GM18951 (cell line): ENCODE results near the gene RAB28.

Source experiments
- POLR2A ChIP-seq: IDR thresholded peaks from 4 replicates; pipeline ENCODE4 v1.6.1; 2011; ENCODE audit warnings: mild to moderate bottlenecking; ENCODE audit not compliant: insufficient read length, insufficient read depth; ENCODE audit errors: extremely low read depth
- in situ Hi-C: fragments of 300-500 bp; cut with MboI; formaldehyde crosslinking; loops from one replicate; pipeline ENCODE4 v1.12.0; 2022; ENCODE audit warnings: low sequenced_read_pairs, mixed read lengths, inconsistent platforms; ENCODE audit not compliant: unreplicated experiment

RAB28 gene

GRCh38 chr4:13493793-13494192 is 9.7 kb upstream of the RAB28 start:
- in situ Hi-C loops: no loop called here
- no peak for TF ChIP-seq POLR2A

GRCh38 chr4:13492747-13493146 is 8.6 kb upstream of the RAB28 start:
- in situ Hi-C loops: no loop called here

DNA sequence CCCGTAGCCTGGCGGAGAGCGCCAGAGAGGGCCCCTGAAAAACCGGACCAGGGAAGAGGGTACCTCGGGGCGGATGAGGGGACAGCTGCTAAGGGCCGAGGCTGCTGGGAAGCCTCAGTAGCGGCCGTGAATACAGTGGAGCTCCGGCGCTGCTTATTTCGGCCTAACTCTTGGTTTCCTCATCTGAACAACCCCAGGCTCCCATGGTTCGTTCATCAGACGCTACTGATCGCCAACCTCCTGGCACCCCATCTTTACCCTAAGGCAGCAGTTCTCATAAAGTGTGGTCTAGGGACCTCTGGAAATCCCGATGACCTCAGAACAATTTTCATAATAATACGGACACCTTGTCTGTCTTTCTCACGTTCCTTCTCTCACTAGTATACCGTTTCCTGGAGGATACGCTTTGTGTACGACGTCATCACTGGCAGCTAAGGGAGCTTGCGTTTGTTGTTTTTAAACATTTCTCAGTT is 645 bp upstream of the RAB28 start:
- in situ Hi-C loops: no loop called here
- no peak for TF ChIP-seq POLR2A

More at GRCh38 chr4:13492747-13493146, 8.6 kb upstream of the RAB28 start:
- no peak for TF ChIP-seq POLR2A

DNA sequence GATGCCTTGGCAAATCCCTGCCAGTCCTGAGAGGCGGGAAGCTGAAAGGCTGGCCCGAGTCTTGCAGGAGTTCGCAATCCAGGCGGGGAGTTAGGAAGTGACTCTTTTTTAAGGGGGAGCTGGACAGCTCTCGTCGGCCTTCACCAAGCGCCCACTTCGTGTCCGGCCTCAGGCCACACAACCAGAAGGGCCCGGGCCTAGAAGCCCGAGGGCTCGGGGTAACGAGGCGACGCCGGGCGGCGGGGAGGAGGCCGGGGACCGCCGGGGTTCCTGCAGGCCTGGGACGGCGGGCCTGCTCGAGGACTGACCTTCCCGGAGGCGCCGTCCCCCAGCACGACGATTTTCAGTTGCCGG is 395 bp downstream of the RAB28 start:
- no peak for TF ChIP-seq POLR2A
- in situ Hi-C loops: no loop called here

DNA sequence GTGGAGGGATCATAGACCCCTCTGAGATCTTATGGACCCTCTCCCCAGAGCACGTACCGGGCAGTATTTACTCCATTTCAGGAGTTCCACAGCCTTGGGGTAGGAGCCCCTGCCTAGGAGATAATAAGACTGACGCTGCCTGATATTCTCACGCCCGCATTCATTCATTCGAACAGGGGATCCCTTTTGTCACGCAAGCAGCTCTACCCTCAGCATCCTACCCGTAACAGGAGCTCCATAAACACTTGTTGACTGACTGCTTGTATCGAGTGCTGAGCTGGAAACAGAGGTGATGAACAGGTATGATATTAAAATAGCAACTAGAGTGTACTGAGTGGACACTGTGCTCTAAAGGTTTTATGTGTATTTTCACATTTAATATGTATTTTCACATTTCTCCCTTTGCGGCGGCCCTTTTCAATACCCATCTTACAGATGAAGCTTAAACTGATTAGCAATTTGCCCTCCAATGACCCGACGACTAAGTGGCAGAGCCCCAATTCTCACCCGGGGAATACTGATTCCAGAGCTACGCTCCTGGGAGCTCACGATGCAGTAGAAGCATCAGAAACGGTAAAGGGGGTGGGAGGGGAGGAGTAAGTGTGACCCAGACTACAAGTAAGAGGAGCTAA is 888 bp downstream of the RAB28 start:
- no peak for TF ChIP-seq POLR2A
- in situ Hi-C loops: no loop called here

DNA sequence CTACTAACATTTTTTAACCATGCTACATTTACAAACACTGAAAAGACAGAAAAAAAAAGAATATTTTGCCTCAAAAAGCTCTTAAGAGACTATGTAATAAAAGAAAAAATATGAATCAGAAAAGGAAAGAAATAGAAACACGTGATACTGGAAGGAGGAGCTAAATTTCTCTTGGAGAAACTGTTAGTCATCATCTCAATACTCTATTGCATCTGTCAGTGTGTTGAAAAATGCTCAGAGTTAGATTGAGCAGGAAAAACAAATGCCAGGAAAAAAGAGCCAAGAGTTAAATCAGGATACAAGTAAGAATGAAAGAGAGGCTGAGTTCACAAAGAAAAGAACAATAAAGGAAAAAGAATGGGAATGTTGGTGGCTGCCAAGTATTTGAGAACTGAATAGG is 2.6 kb downstream of the RAB28 start:
- no peak for TF ChIP-seq POLR2A
- in situ Hi-C loops: no loop called here

DNA sequence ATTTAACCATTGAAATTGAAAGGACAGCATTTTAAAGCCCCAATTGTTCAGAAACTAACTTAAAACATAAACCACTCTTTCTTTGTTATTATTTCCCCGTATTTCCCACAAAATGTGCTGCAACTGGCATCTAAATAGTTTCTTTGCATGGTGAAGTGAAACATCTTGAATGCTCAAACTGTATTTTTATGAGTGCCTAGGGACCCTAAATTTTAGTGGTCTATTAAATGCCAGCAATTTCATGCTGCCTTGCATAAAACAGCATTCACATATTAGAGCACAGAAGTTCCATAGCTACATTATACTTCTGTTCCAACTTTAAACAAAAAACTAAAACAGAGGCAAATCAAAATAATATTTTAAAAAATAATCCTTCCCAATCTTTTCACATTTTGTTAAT is 5.4 kb downstream of the RAB28 start:
- in situ Hi-C loops: no loop called here
- TF ChIP-seq POLR2A: no peak

GRCh38 chr4:13478131-13478530 is 6.0 kb downstream of the RAB28 start:
- in situ Hi-C loops: no loop called here

GRCh38 chr4:13476915-13477314 is 7.2 kb downstream of the RAB28 start:
- in situ Hi-C loops: no loop called here
- no peak for TF ChIP-seq POLR2A

More at GRCh38 chr4:13478131-13478530, 6.0 kb downstream of the RAB28 start:
- TF ChIP-seq POLR2A: no peak

DNA sequence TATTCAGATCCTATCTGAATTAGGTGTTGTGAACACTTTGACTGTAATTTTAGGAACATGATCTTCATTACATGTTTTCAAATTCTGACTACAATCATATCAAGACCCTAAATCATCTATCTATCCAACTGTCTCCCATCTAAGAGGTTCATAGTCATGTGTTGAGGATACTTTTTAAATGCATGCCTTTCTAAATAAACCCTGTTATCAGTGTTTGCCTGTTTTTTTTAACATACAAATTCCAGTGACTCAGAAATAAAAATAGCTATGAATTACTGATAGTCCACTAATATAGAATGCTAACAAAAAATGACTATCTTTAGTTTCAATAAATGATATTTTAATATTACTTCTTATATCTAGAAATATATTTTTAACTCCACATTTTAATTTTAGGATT is 8.0 kb downstream of the RAB28 start:
- in situ Hi-C loops: no loop called here
- no peak for TF ChIP-seq POLR2A

- in situ Hi-C loops: no loop called here
- TF ChIP-seq POLR2A: no peak
Measured at GRCh38 chr4:13471400-13471799, 12.7 kb downstream of the RAB28 start.

GRCh38 chr4:13470379-13470778 is 13.8 kb downstream of the RAB28 start:
- in situ Hi-C loops: no loop called here
- TF ChIP-seq POLR2A: no peak

DNA sequence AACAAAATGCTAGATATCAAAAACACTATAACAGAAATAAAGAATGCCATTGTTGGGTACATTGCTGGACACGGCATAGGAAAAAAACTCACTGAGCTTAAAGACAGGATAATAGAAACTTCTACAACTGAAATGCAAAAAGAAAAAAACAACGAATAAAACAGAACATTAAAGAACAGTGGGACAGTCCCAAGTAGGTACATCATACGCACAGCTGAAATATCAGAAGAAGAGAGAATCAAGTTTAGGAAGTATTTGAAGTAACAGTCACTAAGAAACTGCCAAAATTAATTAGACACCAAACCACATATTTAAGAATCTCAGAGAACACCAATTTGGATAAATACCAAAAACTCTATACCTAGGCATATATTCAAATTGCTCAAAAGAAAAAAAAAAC is 19.2 kb downstream of the RAB28 start:
- in situ Hi-C loops: no loop called here
- TF ChIP-seq POLR2A: no peak

GRCh38 chr4:13464543-13464942 is 19.6 kb downstream of the RAB28 start:
- in situ Hi-C loops: no loop called here
- TF ChIP-seq POLR2A: no peak
